GM21447 (cell line): ENCODE results near the gene TRAF7.

Experiments
- ATAC-seq: cut with Tn5 transposase; IDR thresholded peaks from one replicate; pipeline ENCODE4 v1.9.1; 2021; ENCODE audit not compliant: unreplicated experiment

Gene TRAF7

GRCh38 chr16:2180962-2181923, 25.7 kb downstream of the TRAF7 start:
- no peak for ATAC-seq

- ATAC-seq, result no peak
These were observed 26.4 kb downstream of the TRAF7 start for GRCh38 chr16:2181952-2182351.

- no peak for ATAC-seq
These were observed 28.1 kb downstream of the TRAF7 start for GRCh38 chr16:2183671-2184070.

GRCh38 chr16:2184346-2184745, 28.8 kb downstream of the TRAF7 start:
- no peak for ATAC-seq

- ATAC-seq, result no peak
These were observed 29.4 kb downstream of the TRAF7 start for GRCh38 chr16:2184962-2185361.

GRCh38 chr16:2186064-2186463, 30.5 kb downstream of the TRAF7 start:
- no peak for ATAC-seq

- no peak for ATAC-seq
These were observed 30.9 kb downstream of the TRAF7 start for GRCh38 chr16:2186505-2186904.

- no peak for ATAC-seq
These were observed 31.6 kb downstream of the TRAF7 start for GRCh38 chr16:2187212-2187611.

GRCh38 chr16:2188395-2188794, 32.8 kb downstream of the TRAF7 start:
- ATAC-seq, result no peak

- no peak for ATAC-seq
These were observed 33.8 kb downstream of the TRAF7 start for GRCh38 chr16:2189252-2189893.

GRCh38 chr16:2190002-2190658, 34.5 kb downstream of the TRAF7 start:
- ATAC-seq, result no peak

- no peak for ATAC-seq
These were observed 35.3 kb downstream of the TRAF7 start for GRCh38 chr16:2190659-2191445.

- no peak for ATAC-seq
These were observed 35.8 kb downstream of the TRAF7 start for GRCh38 chr16:2191446-2191706.

- ATAC-seq, result no peak
These were observed 38.7 kb downstream of the TRAF7 start for GRCh38 chr16:2194166-2194834.

GRCh38 chr16:2194852-2195321, 39.3 kb downstream of the TRAF7 start:
- no peak for ATAC-seq

- no peak for ATAC-seq
These were observed 40.0 kb downstream of the TRAF7 start for GRCh38 chr16:2195322-2196161.

- ATAC-seq, result no peak
These were observed 40.8 kb downstream of the TRAF7 start, which contains the start of gene CASKIN1 for GRCh38 chr16:2196162-2196980. CASKIN1 (minus strand) TSS chr16:2196605; CDS start chr16:2196432, 173 bp downstream.

- ATAC-seq, result no peak
These were observed 41.5 kb downstream of the TRAF7 start for GRCh38 chr16:2196981-2197511.
